Effector CD8-positive, alpha-beta T cell (primary cell): Measurements from ENCODE around the gene PITX2.

ENCODE experiments used
- DNase-seq: peaks from one replicate; lab custom pipeline; 2025; lab: John Stamatoyannopoulos, UW
- total RNA-seq, 4 experiments: gene quantifications; one replicate each; lab custom pipeline; 2026; lab: John Stamatoyannopoulos, UW

The PITX2 gene
- 0 to 0.18 (median 0) reads per million in 4 experiments for total RNA-seq

GRCh38 chr4:110622841-110623717 lies at the start of gene PITX2:
TSS of gene PITX2 (minus strand) at chr4:110623077. CDS start at chr4:110622460, 617 bp downstream.
- no peak for DNase-seq

GRCh38 chr4:110671679-110672078 lies 48.8 kb upstream of the PITX2 start:
- DNase-seq: no peak

- DNase-seq: no peak
Measured at GRCh38 chr4:110669663-110670062, 46.8 kb upstream of the PITX2 start.

GRCh38 chr4:110668463-110669235 lies 45.8 kb upstream of the PITX2 start:
- DNase-seq: no peak

GRCh38 chr4:110667670-110668069 lies 44.8 kb upstream of the PITX2 start:
- no peak for DNase-seq

GRCh38 chr4:110666030-110666429 lies 43.2 kb upstream of the PITX2 start:
- DNase-seq: no peak

- no peak for DNase-seq
Measured at GRCh38 chr4:110663738-110664444, 41.0 kb upstream of the PITX2 start.

- no peak for DNase-seq
Measured at GRCh38 chr4:110663206-110663605, 40.3 kb upstream of the PITX2 start.

GRCh38 chr4:110660755-110661154 lies 37.9 kb upstream of the PITX2 start:
- DNase-seq: no peak

- no peak for DNase-seq
Measured at GRCh38 chr4:110654254-110654635, 31.4 kb upstream of the PITX2 start.

GRCh38 chr4:110653321-110654253 lies 30.7 kb upstream of the PITX2 start:
- DNase-seq: no peak

- no peak for DNase-seq
Measured at GRCh38 chr4:110644008-110644407, 21.1 kb upstream of the PITX2 start.

GRCh38 chr4:110643096-110643495 lies 20.2 kb upstream of the PITX2 start:
- no peak for DNase-seq

GRCh38 chr4:110641218-110641617 lies 18.3 kb upstream of the PITX2 start:
- no peak for DNase-seq

- no peak for DNase-seq
Measured at GRCh38 chr4:110640576-110640975, 17.7 kb upstream of the PITX2 start.

GRCh38 chr4:110639207-110640090 lies 16.6 kb upstream of the PITX2 start:
- DNase-seq: no peak

- DNase-seq: no peak
Measured at GRCh38 chr4:110638089-110638746, 15.3 kb upstream of the PITX2 start.

- DNase-seq: no peak
Measured at GRCh38 chr4:110637408-110638088, 14.7 kb upstream of the PITX2 start.
